Stimulated activated CD4-positive, alpha-beta T cell treated with anti-CD3 and anti-CD28 coated beads, TNF-alpha, amount 100 ng/mL, for 1 hour (primary cell): ENCODE data around the gene HOXB3.

ENCODE experiments used
- DNase-seq, 3 donors: peaks; one replicate each; pipeline ENCODE4 v3.0.0-alpha.2; 2020; ENCODE audit warnings: low read depth in 3 of 3, low spot score in 1 of 3

HOXB3 gene

DNA sequence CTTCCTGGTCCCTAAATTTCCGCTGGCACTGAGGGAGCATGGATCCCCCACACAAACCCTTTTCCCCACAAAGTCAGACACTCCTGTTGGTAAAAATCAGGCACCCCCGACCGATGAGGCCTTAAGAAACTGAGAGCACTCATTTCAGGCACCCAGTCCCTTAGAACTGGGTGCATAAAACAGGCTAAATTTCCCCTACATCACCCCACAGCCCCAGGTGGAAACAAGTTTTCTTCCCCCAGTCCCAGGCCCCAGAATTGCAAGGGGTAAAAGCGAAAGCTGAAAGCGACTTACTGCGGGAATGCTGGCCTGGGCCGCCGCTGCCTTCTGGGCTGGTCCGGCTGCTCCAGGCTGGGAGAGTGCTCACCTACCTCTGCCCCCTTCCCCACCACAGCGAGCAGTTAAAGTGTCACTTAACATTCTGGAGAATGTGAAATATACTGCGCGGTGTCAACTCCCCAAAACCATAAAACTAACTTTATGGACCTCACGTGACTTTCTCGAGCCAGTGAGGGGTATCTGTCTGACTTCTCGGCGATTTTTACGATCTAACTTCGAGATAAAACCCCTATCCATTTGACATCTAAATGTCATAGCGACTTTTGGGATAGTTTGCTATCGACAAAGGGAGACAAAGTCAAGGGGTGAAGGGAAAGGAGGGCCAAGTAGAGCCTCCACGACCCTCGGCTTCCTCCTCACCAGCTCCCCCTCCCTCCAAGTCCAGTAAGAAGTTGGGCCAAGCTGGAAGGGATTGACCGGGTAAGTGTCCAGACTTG is at the start of gene HOXB3:
HOXB3 (minus strand) TSS at position 411 of the 776 bp plus-strand sequence. CDS start 37,767 bp downstream, outside the sequence.
- DNase-seq: no peak

DNA sequence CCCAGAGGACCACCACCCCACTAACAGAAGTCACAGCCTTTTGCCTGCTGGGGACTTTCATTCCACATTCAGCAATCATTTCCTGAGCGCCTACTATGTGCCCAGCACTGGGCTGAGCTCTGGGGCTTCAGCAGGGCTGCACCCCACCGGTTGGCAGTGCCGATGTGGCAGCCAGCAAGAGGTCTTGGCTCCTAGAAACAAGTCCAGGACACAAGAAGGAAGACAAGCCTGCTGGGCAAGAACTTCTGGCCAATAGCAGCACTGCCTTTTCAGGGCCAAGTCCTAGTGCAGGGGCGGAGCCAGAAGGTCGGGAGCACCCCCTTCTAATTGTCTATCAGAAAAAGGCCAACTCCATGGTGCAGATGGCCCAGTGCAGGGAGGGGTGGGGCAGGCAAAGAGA is 49.1 kb upstream of the HOXB3 start:
- no peak for DNase-seq

DNA sequence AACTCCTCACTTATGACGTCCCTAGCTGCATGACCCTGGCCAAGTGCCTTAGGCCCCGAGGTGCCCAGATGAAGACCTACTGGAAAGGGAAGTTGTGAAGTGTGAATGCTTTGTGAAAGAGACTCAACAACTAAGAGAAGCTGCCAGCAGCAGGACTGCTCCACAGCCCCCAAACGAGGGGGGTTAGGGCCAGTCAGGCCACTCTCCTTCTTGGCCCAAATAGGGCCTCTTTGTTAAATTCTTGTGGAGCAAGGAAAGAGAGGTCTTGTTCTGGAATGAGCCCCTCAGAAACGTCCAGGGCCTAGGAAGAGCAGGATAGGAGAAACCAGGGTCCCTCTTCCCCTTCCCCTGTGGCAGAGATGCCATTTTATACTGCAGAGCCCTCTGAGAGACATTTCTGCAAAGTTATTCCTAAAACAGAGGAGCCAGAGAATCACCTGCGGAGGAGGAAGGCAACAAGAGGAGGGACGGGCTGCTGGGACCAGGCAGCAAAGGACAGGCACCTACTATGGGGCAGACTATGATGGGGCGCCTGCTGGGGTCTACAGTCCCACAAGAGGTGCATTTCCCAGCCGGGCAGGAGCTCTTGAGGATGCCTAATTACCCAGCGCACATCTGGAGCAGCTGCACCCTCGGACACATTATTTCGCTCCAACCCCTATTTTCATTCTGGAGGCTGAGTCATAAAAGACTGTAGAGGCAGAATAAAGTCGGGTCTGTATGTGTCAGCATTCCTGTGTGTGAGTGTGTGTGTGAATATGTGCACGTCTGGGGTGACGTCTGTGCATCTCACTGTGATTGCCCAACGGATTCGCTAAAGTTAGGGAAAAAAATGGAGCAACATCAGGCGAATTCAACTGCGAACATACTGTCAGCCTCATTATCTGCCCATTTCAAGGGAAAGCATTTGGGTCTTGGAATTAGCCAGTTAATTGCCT is 47.6 kb upstream of the HOXB3 start:
- DNase-seq: no peak

GRCh38 chr17:48636177-48637018 is 46.4 kb upstream of the HOXB3 start:
- peak in 1 of 3 donors; percentile 45 for DNase-seq

DNA sequence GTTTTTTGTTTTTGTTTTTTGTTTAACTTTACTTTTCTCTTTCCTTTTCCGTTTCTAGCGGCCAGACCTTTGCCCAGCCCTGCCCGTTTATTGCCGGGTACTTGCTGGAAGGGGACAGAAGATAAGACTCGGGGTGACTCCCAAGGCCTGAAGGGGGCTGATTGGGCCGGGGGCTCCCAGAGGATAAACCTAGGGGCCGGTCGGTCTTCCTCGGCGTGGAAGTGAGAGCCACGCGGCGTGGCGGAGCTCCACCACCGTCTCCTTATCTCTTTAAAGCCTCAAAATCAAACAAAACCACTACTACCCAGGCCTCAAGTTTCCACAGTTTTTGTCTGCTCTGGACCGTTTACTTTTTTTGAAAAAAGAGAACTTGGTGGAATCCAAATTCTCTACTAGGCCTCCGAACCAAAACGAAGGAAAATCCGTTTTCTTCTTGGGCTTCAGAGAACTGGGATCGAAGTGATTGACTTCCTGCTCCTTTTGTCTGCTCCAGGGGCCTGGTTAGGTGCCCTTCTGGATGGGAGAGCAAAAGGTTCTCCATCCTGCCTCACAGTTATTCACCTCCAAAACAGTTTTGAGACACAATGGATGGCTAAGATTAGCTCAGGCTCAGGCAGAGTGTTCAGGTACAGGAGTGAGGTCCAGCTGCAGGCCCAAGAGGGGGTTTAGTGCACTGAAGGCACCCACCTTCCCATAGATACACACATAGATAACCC is 44.6 kb upstream of the HOXB3 start:
- no peak for DNase-seq

- no peak for DNase-seq
Measured at GRCh38 chr17:48633266-48633677, 43.2 kb upstream of the HOXB3 start.

- DNase-seq: no peak
Measured at GRCh38 chr17:48632579-48633265, 42.7 kb upstream of the HOXB3 start.

DNA sequence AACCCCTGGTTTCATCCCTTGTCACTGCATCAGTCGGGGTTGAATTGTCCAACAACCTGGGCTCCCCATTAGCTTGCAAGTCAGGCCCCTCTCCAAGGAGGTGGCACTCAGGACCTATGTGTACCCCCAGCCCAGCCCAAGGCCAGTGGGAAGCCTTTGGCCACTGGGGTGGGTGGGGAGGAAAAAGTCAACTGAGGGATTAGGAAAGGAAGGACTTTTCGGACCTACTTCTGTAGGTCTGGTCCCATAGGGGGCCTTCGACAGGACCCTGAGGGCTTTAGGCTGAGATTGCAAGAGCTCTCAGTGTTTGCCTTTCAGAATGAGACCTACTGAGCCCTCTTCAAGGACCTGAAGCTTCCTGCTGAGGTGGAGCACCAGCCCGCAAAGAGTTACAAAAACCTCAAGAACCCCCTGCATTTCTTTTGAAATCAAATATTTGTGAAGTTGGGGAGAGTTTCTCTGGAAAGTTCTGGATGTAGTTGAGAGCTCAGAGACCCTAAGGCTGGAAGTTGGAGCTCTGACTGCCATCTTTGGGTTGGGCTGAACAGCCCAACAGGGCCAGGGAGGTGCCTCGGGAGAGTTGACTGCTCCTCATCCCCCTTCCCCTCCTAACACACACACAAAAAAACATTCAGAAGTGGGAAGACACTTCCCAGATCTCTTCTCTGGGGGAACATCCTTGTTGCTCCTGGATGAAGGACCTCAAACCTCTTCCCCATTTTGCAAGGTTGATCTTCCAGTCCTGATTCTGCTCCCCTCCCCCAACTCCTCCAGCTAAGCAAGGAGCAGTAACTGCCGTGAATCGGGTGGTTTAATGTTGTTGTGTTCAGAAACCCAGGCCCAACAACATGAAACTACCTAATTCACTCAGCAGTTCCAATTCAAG is 41.9 kb upstream of the HOXB3 start:
- DNase-seq: no peak

DNA sequence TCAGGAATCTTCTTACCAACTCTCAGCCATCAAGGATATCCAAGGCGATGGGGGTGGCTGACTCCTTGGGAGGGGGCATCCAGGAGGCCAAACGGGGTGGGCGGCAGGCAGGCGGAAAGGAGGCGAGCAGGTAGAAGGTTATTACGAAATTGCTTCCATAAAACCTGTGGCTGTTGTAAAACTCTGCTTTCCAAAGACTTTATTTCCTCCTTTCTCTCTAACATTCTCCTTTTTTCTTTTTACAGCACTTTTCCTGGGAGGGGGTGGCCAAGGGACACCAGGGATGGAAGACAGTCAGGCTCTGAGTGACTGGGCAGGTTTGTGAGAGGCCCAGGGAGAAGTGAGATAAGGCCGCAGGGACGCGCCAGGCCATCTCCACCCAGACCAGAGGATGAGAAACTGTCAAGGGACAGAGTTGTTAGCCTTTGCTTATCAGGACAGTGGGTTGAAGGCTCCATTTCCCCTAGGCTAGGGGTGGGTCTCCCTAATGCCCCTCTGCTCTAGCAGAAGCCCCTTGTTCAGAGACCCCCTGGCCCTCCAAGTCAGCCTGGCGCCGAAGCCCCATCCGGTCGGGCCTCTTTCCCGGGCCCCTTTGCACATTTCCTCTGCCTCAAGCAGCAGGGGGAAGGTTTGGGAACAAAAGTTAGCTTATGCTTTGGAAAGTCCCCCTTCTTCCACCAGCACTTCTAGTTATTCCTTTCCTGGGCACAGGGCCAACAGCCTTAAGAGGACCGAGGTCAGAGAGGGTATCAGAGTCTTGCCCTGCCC is 41.1 kb upstream of the HOXB3 start:
- DNase-seq: no peak

DNA sequence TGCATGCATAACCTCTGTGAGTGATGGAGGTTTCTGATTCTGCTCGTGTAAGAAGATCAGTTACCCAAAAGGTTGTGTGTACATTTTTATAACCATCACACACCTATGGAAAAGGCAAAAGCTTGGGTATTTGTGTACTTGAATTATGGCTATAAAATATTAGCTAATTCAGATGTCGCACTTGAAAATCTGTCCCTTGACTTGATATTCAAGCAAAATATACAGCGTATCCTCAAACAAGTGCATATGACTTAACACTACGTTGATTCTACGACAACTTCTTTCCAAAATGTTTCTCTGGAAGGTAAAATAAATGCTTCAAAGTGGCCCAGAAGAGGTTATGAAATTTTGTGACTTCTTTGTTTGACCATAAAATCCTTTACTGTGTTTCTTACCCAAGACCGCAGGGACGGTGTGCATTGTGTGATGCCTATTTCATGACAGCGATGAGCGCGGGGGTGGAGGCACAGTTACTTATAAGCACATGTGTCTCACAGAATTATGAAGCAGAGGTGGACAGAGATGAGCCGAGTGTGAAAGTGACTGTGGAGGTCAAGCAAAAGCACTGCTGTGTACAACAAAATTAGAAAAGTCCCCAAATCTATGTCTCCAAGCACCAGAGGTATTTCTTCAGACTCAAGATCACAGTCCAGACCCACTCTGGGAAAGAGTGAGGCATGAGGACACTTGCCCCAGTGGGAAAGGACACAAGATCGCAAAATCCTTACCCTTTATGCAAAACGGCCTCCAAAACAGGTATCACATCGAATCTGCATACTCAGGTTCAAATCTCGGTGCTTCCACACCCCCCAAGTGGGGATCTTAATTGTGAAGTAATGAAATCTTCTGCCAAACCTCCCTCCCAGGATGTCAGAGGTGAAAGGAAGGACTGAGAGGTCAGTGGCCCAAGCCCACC is 40.2 kb upstream of the HOXB3 start:
- DNase-seq: no peak

DNA sequence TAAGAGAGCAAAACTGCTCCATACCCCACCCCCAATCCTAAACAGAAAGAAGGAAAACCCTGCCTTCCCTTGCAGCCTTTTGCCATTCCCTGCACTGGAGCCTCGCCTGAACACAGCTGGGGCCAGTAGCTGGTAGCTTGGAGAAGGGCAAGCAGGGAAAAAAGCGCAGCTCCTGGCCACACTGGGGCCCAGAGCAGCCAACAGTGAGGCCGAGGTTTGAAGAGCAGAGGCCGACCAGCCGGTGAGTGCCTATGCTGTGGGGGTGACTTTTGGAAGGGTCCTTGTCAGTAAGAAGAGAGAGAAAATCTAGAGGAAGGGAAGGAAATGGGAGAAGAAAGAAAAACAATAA is 39.3 kb upstream of the HOXB3 start:
- no peak for DNase-seq

GRCh38 chr17:48628649-48629410 is 38.8 kb upstream of the HOXB3 start:
- DNase-seq: no peak

GRCh38 chr17:48627623-48628521 is 37.8 kb upstream of the HOXB3 start:
- no peak for DNase-seq

DNA sequence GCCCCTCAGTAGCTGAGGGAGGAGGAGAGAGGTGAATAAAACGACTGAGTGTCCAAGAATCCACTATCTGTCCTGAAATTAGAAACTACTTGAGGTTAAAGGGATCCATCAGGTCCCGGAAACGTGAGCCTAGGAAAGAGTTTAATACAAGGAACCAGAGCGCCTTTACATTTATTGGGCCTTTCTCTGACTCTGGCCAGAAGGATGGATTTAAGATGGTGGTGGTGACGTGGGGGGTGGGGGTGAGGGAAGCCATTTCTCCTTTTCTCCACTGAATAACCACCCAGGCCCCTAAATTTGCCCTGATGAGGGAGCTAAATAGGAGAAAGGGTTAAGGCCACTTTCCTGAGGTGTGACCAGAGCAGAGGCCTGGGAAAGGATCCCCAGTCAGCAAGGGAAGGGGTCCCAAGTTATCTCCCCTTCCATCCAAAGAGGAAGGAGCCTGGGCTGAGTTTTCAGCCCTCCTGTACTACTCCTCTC is 37.1 kb upstream of the HOXB3 start:
- no peak for DNase-seq
